HepG2 (cell line): ENCODE data around the gene SMC1A. TPM values are rescaled to one million over a fixed set of nuclear protein-coding genes. Genes with fewer than 3 reads are reported as not detected.
A peak's percentile ranks its signal among the peaks of the same experiment; 100 is the strongest.

Source experiments
- ATAC-seq: fragments of 200-7000 bp; cut with Tn5 transposase; 3 replicates; pipeline ENCODE4 v1.9.1; 2020; ENCODE audit warnings: mild to moderate bottlenecking, moderate library complexity
- BruUV-seq: library from RNA; stranded (reverse); fragments of 400-500 nt; replicated peaks from 2 replicates; lab custom pipeline; 2021; lab: Mats Ljungman, UMichigan
- CTCF ChIA-PET: fragments of 300-600 bp; formaldehyde crosslinking; extraction: SDS; loops from one replicate; lab custom pipeline; 2021; ENCODE audit warnings: low total read pairs, inconsistent platforms, low intra/inter-chr PET ratio; lab: Yijun Ruan, JAX
- POLR2A ChIA-PET: fragments of 350-600 bp; sonication (Branson Sonifier 250); formaldehyde crosslinking; loops from one replicate; lab custom pipeline; 2020; ENCODE audit warnings: antibody characterized with exemption, inconsistent platforms; lab: Yijun Ruan, JAX
- DNase-seq: peaks from one replicate; pipeline ENCODE4 v3.0.0-alpha.2; 2015; ENCODE audit warnings: low spot score
- FAIRE-seq: peaks from 3 replicates; lab custom pipeline; 2011; peaks lifted over from hg19 to GRCh38; lab: Jason Lieb, UNC
- H2AFZ ChIP-seq: one replicate; pipeline ENCODE4 v1.6.1; 2011; ENCODE audit warnings: low read length, inconsistent platforms
- H3K27ac ChIP-seq: fragments of 300-600 bp; 3 replicates; pipeline ENCODE4 v1.8.0; 2011; ENCODE audit warnings: mixed run types, mild to moderate bottlenecking, mixed read lengths, low read length, inconsistent platforms; ENCODE audit not compliant: insufficient read depth; ENCODE audit errors: extremely low read length
- H3K27me3 ChIP-seq, 2 experiments: fragments of 200-600 bp in 1 of 2; 2 replicates in 1 of 2; 3 replicates in 1 of 2; pipeline versions ENCODE4 v1.6.0 to v1.8.0; 2011; ENCODE audit warnings: low read length in 2 of 2, mild to moderate bottlenecking in 2 of 2, moderate library complexity in 2 of 2, inconsistent platforms in 1 of 2; ENCODE audit not compliant: insufficient read depth in 2 of 2, control insufficient read depth in 1 of 2
- H3K36me3 ChIP-seq, 2 experiments: fragments of 200-600 bp in 1 of 2; replicated peaks in 1 of 2; 2 replicates in 1 of 2; 3 replicates in 1 of 2; pipeline versions ENCODE4 v1.5.1 to v1.8.0; 2011; ENCODE audit warnings: low read length in 2 of 2, inconsistent platforms in 1 of 2; ENCODE audit not compliant: insufficient read depth in 2 of 2, control insufficient read depth in 1 of 2
- H3K4me1 ChIP-seq: 2 replicates; pipeline ENCODE4 v1.5.1; 2012; ENCODE audit warnings: low read length, inconsistent platforms; ENCODE audit not compliant: insufficient read depth
- H3K4me2 ChIP-seq: 2 replicates; pipeline ENCODE4 v1.6.0; 2011; ENCODE audit warnings: low read depth, low read length, inconsistent platforms
- H3K4me3 ChIP-seq, 3 experiments: fragments of 200-600 bp in 1 of 3; sonication (generic), shearing (Covaris generic) in 1 of 3; replicated peaks in 1 of 3; 2 replicates each; pipeline ENCODE4 v1.5.1; 2011 to 2016; ENCODE audit warnings: low read length in 3 of 3, inconsistent platforms in 2 of 3, low read depth in 2 of 3, mild to moderate bottlenecking in 2 of 3, control low read depth in 1 of 3, mixed read lengths in 1 of 3; ENCODE audit not compliant: insufficient read depth in 1 of 3
- H3K79me2 ChIP-seq: one replicate; pipeline ENCODE4 v1.6.1; 2011; ENCODE audit warnings: low read length, inconsistent platforms; ENCODE audit not compliant: insufficient read depth
- H3K9ac ChIP-seq: 2 replicates; pipeline ENCODE4 v1.6.0; 2011; ENCODE audit warnings: mild to moderate bottlenecking, low read depth, low read length, inconsistent platforms; ENCODE audit not compliant: insufficient read depth
- H3K9me3 ChIP-seq: 2 replicates; pipeline ENCODE4 v1.5.1; 2012; ENCODE audit warnings: mild to moderate bottlenecking, low read length
- H4K20me1 ChIP-seq: 2 replicates; pipeline ENCODE4 v1.6.0; 2011; ENCODE audit warnings: inconsistent platforms, mild to moderate bottlenecking, low read length, moderate library complexity; ENCODE audit not compliant: insufficient read depth
- GATAD1 ChIP-seq: IDR thresholded peaks from 2 replicates; pipeline ENCODE4 v1.6.1; 2016; ENCODE audit warnings: missing genetic modification reagents, missing compliant biosample characterization
- IRX3 ChIP-seq: sonication (generic); formaldehyde crosslinking; IDR thresholded peaks from 2 replicates; pipeline ENCODE4 v1.8.1; 2023; ENCODE audit warnings: mild to moderate bottlenecking, low read depth, missing genetic modification reagents, borderline replicate concordance
- MLXIP ChIP-seq: sonication (generic); formaldehyde crosslinking; IDR thresholded peaks from 2 replicates; pipeline ENCODE4 v1.9.0; 2021; ENCODE audit warnings: missing genetic modification reagents, borderline replicate concordance
- NR2F1 ChIP-seq, 2 experiments: fragments of 450-650 bp in 1 of 2; formaldehyde crosslinking in 1 of 2; IDR thresholded peaks; 2 replicates each; pipeline versions ENCODE4 v1.5.0 to v1.6.1; 2016 to 2020; ENCODE audit warnings: mild to moderate bottlenecking in 1 of 2, missing compliant biosample characterization in 1 of 2, missing genetic modification reagents in 1 of 2, moderate library complexity in 1 of 2
- SIX1 ChIP-seq: sonication (generic); formaldehyde crosslinking; IDR thresholded peaks from 2 replicates; pipeline ENCODE4 v1.4.0; 2020; ENCODE audit warnings: missing genetic modification reagents, borderline replicate concordance
- SMC3 ChIP-seq: IDR thresholded peaks from 2 replicates; pipeline ENCODE4 v1.6.1; 2011; ENCODE audit warnings: low read length, improper control_type of control experiment
- SNAI1 ChIP-seq: sonication (generic); formaldehyde crosslinking; IDR thresholded peaks from 2 replicates; pipeline ENCODE4 v1.5.0; 2020; ENCODE audit warnings: mild to moderate bottlenecking, missing genetic modification reagents, borderline replicate concordance
- SOX5 ChIP-seq: IDR thresholded peaks from 2 replicates; pipeline ENCODE4 v1.6.1; 2016; ENCODE audit warnings: borderline replicate concordance
- SRY ChIP-seq: sonication (generic); formaldehyde crosslinking; IDR thresholded peaks from 2 replicates; pipeline ENCODE4 v1.8.0; 2022; ENCODE audit warnings: mild to moderate bottlenecking, missing genetic modification reagents
- YEATS2 ChIP-seq: sonication (generic); formaldehyde crosslinking; IDR thresholded peaks from 2 replicates; pipeline ENCODE4 v1.4.0; 2020; ENCODE audit warnings: missing genetic modification reagents, borderline replicate concordance
- ZBTB7B ChIP-seq: sonication (generic); formaldehyde crosslinking; IDR thresholded peaks from 2 replicates; pipeline ENCODE4 v1.4.0; 2020; ENCODE audit warnings: missing genetic modification reagents
- ZC3H4 ChIP-seq: sonication (generic); formaldehyde crosslinking; IDR thresholded peaks from 2 replicates; pipeline ENCODE4 v1.4.0; 2020; ENCODE audit warnings: missing genetic modification reagents, borderline replicate concordance
- ZNF576 ChIP-seq: sonication (generic); formaldehyde crosslinking; IDR thresholded peaks from 2 replicates; pipeline ENCODE4 v1.4.0; 2020; ENCODE audit warnings: mild to moderate bottlenecking, missing genetic modification reagents
- ZNF616 ChIP-seq: sonication (generic); formaldehyde crosslinking; IDR thresholded peaks from 2 replicates; pipeline ENCODE4 v1.5.0; 2020; ENCODE audit warnings: low read depth, mild to moderate bottlenecking, missing genetic modification reagents
- ZNF780A ChIP-seq: sonication (generic); formaldehyde crosslinking; IDR thresholded peaks from 2 replicates; pipeline ENCODE4 v1.8.0; 2022; ENCODE audit warnings: mild to moderate bottlenecking, missing genetic modification reagents, moderate library complexity
- WGBS: methylation state at CpG from one replicate; pipeline ENCODE4 v1.1.6; 2017; ENCODE audit warnings: low lambda C conversion rate; 5-methylcytosine and 5-hydroxymethylcytosine counted together
- in situ Hi-C: cut with HindIII; loops from 2 replicates; pipeline ENCODE4 v1.10.0; 2017; ENCODE audit warnings: low pct_unique_long_range_greater_than_20kb; ENCODE audit not compliant: extremely low pct_ligation_motif_present
- intact Hi-C: fragments of 100-400 bp; cut with micrococcal nuclease; formaldehyde crosslinking; loops from one replicate; pipeline ENCODE4 v1.10.0; 2022; ENCODE audit not compliant: unreplicated experiment
- polyA plus RNA-seq, 8 experiments: library from polyadenylated mRNA; depleted of rRNA in 3 of 8; stranded (reverse) in 7 of 8; unstranded in 1 of 8; fragments of >200 nt; fragmentation: Illumina TruSeq in 4 of 8; extraction: Trizol in 4 of 8; gene quantifications; 2 replicates each; pipeline versions ENCODE4 v1.2.1 to v1.2.3, GENCODE V29; 2011 to 2016; ENCODE audit warnings: low read depth in 4 of 8, missing spikeins in 1 of 8, mixed read lengths in 1 of 8; ENCODE audit not compliant: insufficient read depth in 1 of 8
- total RNA-seq, 5 experiments: library from RNA; depleted of rRNA; stranded (reverse); fragments of >200 nt; fragmentation: Illumina TruSeq; extraction: Trizol; gene quantifications; 2 replicates each; pipeline ENCODE4 v1.2.3, GENCODE V29; 2016; ENCODE audit warnings: low read depth in 1 of 5
- TF ChIP-seq, protein P1 (sequence below): sonication (generic); formaldehyde crosslinking; IDR thresholded peaks from 2 replicates; pipeline ENCODE4 v1.4.0; 2020; ENCODE audit warnings: missing genetic modification reagents; ENCODE audit errors: not compliant biosample characterization

SMC1A gene
- total and polyA plus RNA-seq, 2 of the 13 experiments (the other 11 are each of a cell fraction or from before 2014, with no cell fraction given) = 9.4 to 46.6 TPM

DNA sequence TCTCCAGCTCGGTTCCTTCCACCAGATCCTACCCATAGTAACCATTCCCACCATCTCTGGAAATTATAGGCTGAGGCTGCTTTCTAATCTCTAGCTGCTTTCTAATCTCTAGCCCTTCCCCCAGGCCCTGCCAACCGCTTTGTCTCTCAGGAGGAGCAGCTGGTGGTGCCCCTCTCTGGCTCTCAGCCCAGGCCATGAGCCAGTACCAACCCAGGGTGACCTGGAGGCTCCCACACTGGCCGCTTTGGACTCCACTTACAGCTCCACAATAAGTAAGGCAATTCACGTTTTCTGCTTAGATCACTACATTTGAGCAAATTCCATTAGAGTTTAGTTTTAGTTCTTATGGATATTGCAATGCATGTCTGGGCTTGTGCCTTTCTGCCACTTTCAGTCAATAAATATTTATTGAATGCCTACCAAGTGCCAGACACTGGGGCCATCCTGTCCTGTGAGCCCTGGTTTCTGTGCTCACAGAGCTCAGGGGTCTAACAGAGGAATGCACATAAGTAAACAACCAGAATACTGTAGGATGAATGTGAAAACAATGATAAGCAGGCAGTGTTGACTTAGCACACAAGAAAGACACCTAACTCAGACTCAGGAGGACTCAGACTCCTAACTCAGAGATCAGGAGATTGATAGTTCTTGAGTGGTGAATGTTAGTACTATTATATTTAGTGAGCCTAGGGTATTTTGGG is 38.9 kb downstream of the SMC1A start:
- H3K9ac ChIP-seq = no peak overlapping the region
- peak; percentile 97 for ATAC-seq
- H3K9me3 ChIP-seq = no peaks in the 10 kb centered on the region
- peaks cover 7 to 29% of the 10 kb centered on the region in 2 experiments for H3K36me3 ChIP-seq
- WGBS = 60% methylated on average over 2 of the region's 4 CpGs
- peaks cover 22% of the 10 kb centered on the region for H3K4me1 ChIP-seq
- BruUV-seq = no TSS peak
- in situ Hi-C loops = no loop called here
- H3K4me2 ChIP-seq = peak overlapping the region; percentile 24; the same call in 1 of the 2 replicates
- H3K27me3 ChIP-seq = no peaks in the 10 kb centered on the region
- H4K20me1 ChIP-seq = no peaks in the 10 kb centered on the region
- FAIRE-seq = peak; percentile 69
- H3K27ac ChIP-seq = peak overlapping the region; percentile 56
- H3K4me3 ChIP-seq = no peak overlapping the region
- ChIA-PET CTCF (no interaction called here), POLR2A (interaction anchor here (2.0 kb wide), 1 partner anchor 39 kb away, joined by 5 read pairs; the partner anchor contains the start of genes RIBC1 and SMC1A)
- DNase-seq = peak; percentile 67
- H2AFZ ChIP-seq = no peak overlapping the region
- intact Hi-C loops = no loop called here
- H3K79me2 ChIP-seq = no peaks in the 10 kb centered on the region
- TF ChIP-seq SMC3 = no peak
- no peak for TF ChIP-seq SNAI1 (CRISPR knock-in tag)
- TF ChIP-seq ZNF576 = no peak
- no peak for TF ChIP-seq MLXIP (CRISPR knock-in tag)
- TF ChIP-seq, protein P1, sequence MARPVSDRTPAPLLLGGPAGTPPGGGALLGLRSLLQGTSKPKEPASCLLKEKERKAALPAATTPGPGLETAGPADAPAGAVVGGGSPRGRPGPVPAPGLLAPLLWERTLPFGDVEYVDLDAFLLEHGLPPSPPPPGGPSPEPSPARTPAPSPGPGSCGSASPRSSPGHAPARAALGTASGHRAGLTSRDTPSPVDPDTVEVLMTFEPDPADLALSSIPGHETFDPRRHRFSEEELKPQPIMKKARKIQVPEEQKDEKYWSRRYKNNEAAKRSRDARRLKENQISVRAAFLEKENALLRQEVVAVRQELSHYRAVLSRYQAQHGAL (CRISPR knock-in tag) = no peak
- no peak for TF ChIP-seq ZNF616 (CRISPR knock-in tag)
- no peak for TF ChIP-seq IRX3 (CRISPR knock-in tag)
- no peak for TF ChIP-seq SRY (CRISPR knock-in tag)
- no peak for TF ChIP-seq YEATS2 (CRISPR knock-in tag)
- no peak for TF ChIP-seq ZNF780A
- 0 out of 2 replicates have a peak, but pooled peaks have one; percentile 49 for TF ChIP-seq ZBTB7B (CRISPR knock-in tag)
- TF ChIP-seq NR2F1 (CRISPR knock-in tag; IDR thresholded peaks at IDR 0.05) = no peak
- TF ChIP-seq SOX5 (CRISPR knock-in tag) = peak; percentile 34; the same call in 1 of the 2 replicates
- TF ChIP-seq ZC3H4 (CRISPR knock-in tag) = no peak
- TF ChIP-seq SIX1 (CRISPR knock-in tag) = no peak
- no peak for TF ChIP-seq GATAD1 (CRISPR knock-in tag)
